Subcutaneous adipose tissue (tissue), 4 donors: ENCODE results near the gene FSCN2. TPM values are rescaled to one million over a fixed set of nuclear protein-coding genes. Genes with fewer than 3 reads are reported as not detected.

Experiments used
- total RNA-seq, 4 donors: library from RNA; depleted of rRNA; stranded (reverse); fragments of >200 nt; gene quantifications; one replicate each; pipeline ENCODE4 v1.1.0, GENCODE V29; 2016
- TF ChIP-seq, protein P1 (sequence below): fragments of 450-650 bp; IDR thresholded peaks from one replicate; pipeline ENCODE4 v1.5.1; 2016; ENCODE audit warnings: low read depth, mild to moderate bottlenecking, control low read depth, antibody characterized with exemption, moderate library complexity

FSCN2 gene
- total RNA-seq, 4 donors from 2014 or later = 0.88 to 1.0 TPM; not detected in 2

DNA sequence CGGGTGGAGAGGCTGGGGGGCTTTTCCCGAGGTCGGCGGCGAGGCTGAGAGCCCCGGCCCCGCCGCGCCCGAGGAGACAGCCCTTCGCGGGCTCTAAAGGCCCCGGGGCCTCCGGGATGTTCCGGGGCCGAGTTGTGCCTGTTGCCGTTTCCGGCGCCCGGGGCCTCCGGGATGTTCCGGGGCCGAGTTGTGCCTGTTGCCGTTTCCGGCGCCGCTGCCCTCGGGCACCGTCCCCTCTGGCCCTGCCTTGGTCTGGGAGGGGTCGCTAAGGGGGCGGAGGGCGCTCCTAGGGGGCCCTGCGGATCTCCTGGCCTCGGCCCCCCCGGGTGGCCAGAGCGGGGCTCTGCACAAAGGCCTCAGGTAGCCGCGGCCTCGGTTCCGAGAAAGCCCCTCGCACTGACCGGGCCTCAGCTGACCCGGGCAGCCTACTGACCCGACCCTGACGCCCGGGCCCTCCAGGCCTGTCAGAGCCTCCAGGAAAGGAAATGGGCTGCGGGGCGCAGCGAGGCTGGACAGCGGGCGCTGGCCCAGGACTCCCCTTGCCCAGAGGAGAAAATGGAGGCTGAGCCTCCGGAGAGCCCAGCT is 39.8 kb upstream of the FSCN2 start:
- TF ChIP-seq, protein P1, sequence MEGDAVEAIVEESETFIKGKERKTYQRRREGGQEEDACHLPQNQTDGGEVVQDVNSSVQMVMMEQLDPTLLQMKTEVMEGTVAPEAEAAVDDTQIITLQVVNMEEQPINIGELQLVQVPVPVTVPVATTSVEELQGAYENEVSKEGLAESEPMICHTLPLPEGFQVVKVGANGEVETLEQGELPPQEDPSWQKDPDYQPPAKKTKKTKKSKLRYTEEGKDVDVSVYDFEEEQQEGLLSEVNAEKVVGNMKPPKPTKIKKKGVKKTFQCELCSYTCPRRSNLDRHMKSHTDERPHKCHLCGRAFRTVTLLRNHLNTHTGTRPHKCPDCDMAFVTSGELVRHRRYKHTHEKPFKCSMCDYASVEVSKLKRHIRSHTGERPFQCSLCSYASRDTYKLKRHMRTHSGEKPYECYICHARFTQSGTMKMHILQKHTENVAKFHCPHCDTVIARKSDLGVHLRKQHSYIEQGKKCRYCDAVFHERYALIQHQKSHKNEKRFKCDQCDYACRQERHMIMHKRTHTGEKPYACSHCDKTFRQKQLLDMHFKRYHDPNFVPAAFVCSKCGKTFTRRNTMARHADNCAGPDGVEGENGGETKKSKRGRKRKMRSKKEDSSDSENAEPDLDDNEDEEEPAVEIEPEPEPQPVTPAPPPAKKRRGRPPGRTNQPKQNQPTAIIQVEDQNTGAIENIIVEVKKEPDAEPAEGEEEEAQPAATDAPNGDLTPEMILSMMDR = no peak

DNA sequence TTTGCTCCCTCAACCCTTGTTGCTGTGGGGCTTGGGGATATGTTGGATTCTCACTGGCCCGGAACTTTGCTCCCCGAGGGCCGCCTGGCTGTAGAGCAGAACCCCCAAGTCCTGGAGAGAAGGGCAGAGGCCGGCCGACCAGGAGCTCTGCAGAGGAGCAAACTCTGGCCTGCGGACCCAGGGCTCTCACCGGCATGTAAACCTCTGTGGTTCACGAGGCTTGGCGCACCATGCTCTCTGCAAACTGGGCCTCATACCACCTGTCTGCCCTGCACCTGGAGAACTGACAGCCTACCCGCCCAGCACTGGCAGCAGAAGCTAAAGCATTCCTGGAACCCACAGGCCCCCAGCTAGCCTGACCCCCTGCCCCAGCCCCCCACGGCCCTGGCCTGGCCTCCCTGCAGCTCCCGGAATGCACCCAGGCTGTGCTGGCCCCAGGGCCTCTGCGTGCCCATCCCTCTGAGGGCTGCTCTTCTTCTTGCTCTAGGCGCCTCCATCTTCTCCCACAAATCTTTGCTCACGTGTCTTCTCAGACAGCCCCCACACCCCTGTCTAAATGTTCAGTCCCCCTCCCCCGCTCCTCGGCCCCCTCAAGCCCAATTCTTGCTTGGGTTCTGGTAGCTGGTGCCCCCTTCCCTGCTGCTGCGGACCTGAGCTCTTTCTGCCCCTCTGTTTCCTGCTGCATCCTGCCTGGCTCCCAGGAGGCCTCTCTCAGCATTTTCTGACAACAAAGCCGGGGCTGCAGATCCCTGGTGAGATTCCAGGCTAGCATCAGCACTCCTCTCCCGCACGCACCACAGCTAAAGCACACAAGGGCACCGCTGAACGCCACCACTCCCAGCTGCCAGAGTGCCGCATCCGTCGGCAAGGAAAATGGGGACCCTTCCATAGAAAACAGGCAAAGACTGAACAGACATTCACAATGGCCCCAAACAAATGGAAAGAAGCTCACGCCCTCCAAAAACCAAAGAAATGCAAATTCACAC is 38.9 kb upstream of the FSCN2 start:
- TF ChIP-seq, protein P1 = no peak

DNA sequence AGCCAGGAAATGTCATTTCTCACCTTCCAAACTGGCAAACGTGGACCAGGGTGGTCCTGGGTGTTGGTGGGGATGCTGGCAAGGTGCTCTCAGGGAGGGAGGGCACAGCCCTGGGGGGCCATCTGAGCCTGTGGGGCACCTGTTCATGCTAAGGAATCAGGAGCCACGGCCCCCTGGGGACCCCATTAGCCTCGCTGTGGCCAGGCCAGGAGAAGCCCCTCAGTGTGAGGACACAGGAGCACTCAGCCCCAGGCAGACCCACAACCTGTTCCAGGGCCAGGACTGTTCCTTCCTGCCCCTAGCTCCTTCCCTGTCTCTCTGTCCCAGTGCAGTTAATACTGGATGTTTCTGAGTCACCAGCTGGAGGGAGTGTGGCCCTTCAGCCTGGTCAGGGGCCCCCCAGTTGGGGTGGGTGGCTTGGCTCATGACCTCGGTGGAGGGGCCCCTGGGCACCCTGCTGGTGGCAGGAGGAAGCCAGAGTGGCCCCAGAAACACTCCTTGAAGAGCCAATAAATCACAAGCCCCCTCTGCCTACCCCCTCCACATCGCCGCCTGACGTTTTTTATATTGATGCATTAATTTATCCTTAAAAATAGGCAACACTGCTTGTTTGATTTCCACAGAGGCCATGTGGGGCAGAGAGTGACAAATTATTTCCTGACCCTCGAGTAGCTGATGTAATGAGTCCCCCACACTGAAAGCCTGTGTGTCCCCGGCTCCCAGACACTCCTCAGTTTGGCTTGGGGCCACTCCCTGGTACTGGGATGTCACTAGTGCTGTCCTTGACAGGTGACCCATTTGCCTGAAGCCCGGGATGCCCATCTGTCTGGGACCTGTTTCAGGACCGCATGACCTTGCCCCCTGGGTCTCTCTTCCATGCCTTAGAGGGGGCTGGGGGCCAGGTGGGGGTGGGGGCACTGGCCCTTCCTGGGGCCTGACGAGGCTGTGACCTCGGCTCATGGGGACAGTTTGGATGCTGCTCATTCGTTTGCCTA is 37.9 kb upstream of the FSCN2 start:
- TF ChIP-seq, protein P1 = no peak

GRCh38 chr17:81491181-81491581 is 37.0 kb upstream of the FSCN2 start:
- TF ChIP-seq, protein P1 = no peak

- TF ChIP-seq, protein P1 = no peak
Observed at GRCh38 chr17:81491761-81492160, 36.4 kb upstream of the FSCN2 start.

- TF ChIP-seq, protein P1 = no peak
Observed at GRCh38 chr17:81492202-81492601, 36.0 kb upstream of the FSCN2 start.
